Stimulated activated memory B cell treated with anti-CD40 and anti-IgM and Interleukin-4, amounts not matched to agents 10 μg/mL and 1 μg/mL and 100 μg/mL, for 72 hours (primary cell): Measurements from ENCODE around the gene TMED7.

Experiments
- ATAC-seq: fragments of 150-1000 bp; cut with Tn5 transposase; 2 replicates; pipeline ENCODE4 v1.10.0; 2021
- H3K27ac Mint-ChIP-seq: one replicate; pipeline ENCODE4 v1.8.0; 2022; ENCODE audit warnings: mild to moderate bottlenecking, mixed read lengths
- H3K27me3 Mint-ChIP-seq: one replicate; pipeline ENCODE4 v1.8.0; 2022; ENCODE audit warnings: mixed read lengths
- H3K36me3 Mint-ChIP-seq: one replicate; pipeline ENCODE4 v1.8.0; 2022; ENCODE audit warnings: mixed read lengths
- H3K4me1 Mint-ChIP-seq: one replicate; pipeline ENCODE4 v1.8.0; 2022; ENCODE audit warnings: mixed read lengths
- H3K4me3 Mint-ChIP-seq: one replicate; pipeline ENCODE4 v1.8.0; 2022; ENCODE audit warnings: mild to moderate bottlenecking, moderate library complexity, mixed read lengths
- H3K9me3 Mint-ChIP-seq: one replicate; pipeline ENCODE4 v1.8.0; 2022; ENCODE audit warnings: mixed read lengths

The TMED7 gene

DNA sequence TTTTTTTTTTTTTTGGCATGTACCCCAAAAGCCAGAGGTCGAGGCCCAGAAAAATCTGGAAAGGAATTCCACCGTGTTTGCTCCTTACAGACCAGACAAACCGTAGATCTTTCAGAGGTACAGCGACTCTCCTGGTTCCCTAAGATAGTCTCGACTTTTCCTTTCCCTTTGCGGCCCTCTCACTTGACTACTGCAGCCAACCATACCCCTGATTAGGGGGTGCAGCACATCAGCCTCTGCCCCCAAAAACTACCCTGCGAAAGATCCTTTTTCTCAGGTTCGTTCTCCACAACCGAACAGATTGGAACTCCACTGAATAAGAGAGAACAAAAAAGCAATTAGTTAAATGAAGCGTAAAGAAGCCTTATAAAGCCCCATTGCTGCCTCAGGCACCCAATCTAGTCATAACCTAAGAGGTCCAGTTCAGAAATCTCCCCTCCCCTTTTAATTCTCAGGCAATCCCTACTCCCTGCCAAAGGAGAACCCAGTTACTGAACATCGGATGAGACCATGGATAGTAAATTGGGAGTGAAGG, 23.2 kb downstream of the TMED7 start:
- ATAC-seq, result peak; percentile 1
- Mint-ChIP-seq H3K27ac (peak overlapping the region; percentile 86), H3K4me3 (peak overlapping the region; percentile 79), H3K27me3 (no peaks in the 10 kb centered on the region), H3K9me3 (no peaks in the 10 kb centered on the region), H3K4me1 (peaks cover 59% of the 10 kb centered on the region), H3K36me3 (peaks cover 6% of the 10 kb centered on the region)

DNA sequence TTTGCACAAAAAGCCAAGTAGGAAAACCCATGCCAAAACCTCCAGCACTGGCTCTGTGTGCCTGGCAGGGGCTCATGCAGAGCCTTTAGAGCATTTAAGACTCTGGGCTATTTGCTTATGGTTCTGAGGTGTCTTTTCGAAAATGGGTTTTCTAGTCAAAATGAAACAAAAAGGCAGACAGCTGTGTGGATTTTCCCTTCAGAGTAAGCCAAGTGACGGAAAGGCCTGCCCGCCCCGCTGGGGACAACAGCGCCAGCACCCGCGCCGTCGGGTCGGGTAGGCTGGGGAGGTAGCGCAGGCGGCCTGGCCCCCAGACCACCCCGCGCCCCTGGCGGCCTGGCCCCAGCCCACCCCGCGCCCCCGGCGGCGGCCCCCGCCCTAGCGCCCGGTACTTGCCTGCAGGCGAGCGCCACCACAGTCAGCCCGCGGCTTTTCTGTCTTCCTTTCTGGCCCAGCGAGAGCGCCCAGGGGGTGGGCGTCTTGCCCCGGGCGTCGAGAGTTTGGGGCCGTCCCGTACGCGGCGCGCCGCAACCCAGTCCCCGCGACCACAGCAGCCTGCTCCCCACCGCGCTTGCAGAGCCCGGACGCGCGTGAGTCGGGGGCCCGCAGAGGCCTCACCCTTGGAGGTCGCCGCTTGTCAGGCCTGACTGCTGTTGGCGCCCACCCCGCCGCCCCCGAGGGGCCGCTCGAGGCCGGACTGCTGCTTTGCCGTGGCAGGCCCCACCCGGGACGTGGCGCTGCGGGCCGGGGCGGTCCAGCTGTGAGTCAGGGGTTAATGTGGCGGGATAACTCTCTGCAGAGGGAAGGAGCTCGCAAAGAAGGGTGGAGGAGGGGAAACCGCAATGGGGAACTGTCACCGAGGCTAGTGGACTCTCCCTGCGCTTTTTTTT, 23.9 kb downstream of the TMED7 start, which contains the start of gene TICAM2:
TICAM2 (minus strand) TSS at position 779 of the 890 bp plus-strand sequence. CDS start 21,223 bp downstream, outside the sequence.
- Mint-ChIP-seq H3K9me3 (no peaks in the 10 kb centered on the region), H3K27me3 (no peaks in the 10 kb centered on the region), H3K36me3 (peaks cover 6% of the 10 kb centered on the region), H3K4me3 (peak within 1 kb of the TSS; percentile 79), H3K4me1 (peaks cover 56% of the 10 kb centered on the region), H3K27ac (peak within 1 kb of the TSS; percentile 86)
- peak; percentile 90 for ATAC-seq

DNA sequence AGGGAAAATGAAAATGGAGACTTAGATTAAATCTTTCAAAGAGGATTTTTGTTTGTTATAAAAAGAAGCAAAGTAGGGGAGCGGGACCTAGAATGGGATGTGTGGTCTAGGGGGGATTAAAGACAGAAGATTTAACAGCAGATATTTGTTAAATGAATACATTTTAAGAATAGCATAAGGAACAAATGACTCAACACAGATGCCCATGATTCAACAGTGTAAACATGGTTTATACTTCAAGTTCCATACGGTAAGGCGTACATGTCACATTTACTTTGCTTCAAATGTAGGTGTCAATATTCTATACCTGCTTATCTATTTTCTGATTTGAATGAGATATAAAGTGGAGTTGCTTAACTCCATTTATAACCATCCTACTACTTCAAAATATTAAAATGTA, 25.1 kb downstream of the TMED7 start:
- Mint-ChIP-seq H3K36me3 (peaks cover 4% of the 10 kb centered on the region), H3K4me1 (peaks cover 46% of the 10 kb centered on the region), H3K4me3 (peak overlapping the region; percentile 51), H3K27ac (peak overlapping the region; percentile 86), H3K27me3 (no peaks in the 10 kb centered on the region), H3K9me3 (no peaks in the 10 kb centered on the region)
- ATAC-seq, result no peak

DNA sequence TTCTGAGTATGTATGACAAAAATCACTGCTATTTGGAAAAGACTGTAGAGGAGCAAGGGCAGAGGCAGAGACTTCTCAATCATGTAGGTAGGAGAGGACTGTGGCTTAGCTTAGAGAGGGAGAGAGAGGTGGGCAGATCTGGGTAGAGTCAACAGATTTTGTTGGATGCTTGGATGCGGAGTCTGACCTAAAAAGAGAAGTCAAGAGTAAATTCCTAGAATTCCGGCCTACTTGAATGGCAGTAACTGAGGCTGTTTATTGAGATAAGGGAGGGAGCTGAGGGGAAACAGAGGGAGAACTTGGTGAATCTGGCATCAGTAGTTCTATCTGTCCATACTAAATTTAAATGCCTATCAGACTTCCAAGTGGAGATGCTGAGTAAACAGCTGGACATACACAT, 25.9 kb downstream of the TMED7 start:
- peak overlapping the region; percentile 86 for H3K27ac Mint-ChIP-seq
- peak overlapping the region; percentile 44 for H3K4me3 Mint-ChIP-seq
- no peak for ATAC-seq
- no peaks in the 10 kb centered on the region for H3K9me3 Mint-ChIP-seq
- no peaks in the 10 kb centered on the region for H3K27me3 Mint-ChIP-seq
- H3K4me1 Mint-ChIP-seq, result peaks cover 50% of the 10 kb centered on the region
- H3K36me3 Mint-ChIP-seq, result no peaks in the 10 kb centered on the region

DNA sequence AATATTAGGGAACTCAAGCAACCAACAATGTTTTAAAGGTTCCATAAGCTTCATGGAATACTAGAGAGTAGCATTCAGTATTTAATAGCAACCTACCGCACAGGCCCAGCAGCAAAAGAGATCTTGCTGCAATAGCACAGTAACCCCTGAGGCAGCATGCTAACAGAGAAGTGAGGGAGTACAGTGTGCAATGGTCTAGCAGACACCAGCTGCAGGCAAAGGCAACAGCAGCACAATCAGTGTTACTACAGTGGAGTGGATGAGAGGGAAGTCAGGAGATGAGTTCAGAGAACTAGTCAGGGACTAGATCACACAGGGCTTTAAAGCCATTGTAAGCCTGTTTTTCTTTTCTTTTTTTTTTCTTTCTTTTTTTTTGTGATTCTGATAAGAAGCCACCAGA, 26.3 kb downstream of the TMED7 start:
- H3K27ac Mint-ChIP-seq, result peak overlapping the region; percentile 86
- peaks cover 50% of the 10 kb centered on the region for H3K4me1 Mint-ChIP-seq
- peak overlapping the region; percentile 44 for H3K4me3 Mint-ChIP-seq
- ATAC-seq, result peak; percentile 67
- no peaks in the 10 kb centered on the region for H3K27me3 Mint-ChIP-seq
- H3K9me3 Mint-ChIP-seq, result no peaks in the 10 kb centered on the region
- H3K36me3 Mint-ChIP-seq, result no peaks in the 10 kb centered on the region

DNA sequence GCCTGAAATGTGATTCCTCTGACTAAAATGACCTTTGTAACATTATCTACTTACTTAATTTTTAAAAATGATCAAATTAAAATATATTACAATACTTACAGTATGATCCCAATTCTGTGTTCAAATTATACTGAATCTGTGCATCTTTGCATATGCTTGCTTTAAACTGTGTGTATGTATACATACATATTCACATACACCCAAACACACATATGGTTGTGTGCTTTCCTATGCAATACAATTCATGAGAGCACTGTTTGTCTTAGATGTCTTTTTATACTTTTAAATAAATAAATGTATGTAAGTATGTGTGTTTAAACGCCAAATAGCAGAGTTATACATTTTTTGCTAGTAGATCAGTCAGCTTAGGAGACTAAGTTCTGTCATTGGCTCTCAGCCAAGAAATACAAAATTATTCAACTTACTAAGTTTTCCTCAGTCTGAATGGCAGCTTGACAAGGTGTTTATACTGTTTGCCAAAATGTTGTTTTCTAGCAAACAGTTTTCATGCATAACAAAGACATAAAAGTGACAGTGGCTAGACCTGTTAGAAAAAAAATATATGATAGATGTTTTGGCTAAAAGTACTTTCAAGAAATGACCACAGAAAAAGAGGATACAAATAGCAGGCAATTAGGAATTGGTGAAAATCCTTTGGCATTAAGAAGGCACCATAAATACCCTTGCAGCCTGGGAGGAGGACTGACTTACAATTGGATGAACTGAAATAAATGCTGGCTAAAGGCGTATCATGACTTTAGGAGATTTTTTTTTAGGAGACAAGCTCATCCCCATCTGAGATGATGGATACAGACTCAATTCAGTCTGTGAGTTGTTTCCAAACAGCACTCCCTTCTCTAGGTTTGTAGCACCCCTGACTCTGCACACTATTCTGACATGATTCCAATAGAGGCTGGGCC, 31.4 kb downstream of the TMED7 start:
- H3K4me1 Mint-ChIP-seq, result peaks cover 18% of the 10 kb centered on the region
- H3K36me3 Mint-ChIP-seq, result peaks cover 10% of the 10 kb centered on the region
- no peaks in the 10 kb centered on the region for H3K27me3 Mint-ChIP-seq
- H3K4me3 Mint-ChIP-seq, result no peak overlapping the region
- ATAC-seq, result no peak
- H3K27ac Mint-ChIP-seq, result no peak overlapping the region
- no peaks in the 10 kb centered on the region for H3K9me3 Mint-ChIP-seq

DNA sequence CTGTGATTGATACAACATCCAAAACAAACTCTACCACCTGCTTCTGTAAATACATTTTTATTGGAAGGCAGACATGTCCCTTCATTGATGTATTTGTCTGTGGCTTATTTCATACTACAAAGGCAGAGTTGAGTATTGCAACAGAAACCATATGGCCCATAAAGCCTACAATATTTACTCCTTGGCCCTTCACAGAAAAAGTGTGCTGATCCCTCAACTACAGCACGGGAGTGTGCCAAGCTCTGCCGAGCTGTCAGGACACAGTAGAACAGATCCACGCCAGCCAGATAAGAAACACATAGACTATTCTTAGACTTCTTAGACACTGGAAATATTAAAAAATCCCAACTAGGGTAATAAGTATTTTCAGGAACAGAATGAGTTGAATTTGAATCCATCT, 36.8 kb downstream of the TMED7 start:
- Mint-ChIP-seq H3K9me3 (no peaks in the 10 kb centered on the region), H3K4me3 (no peak overlapping the region), H3K27me3 (no peaks in the 10 kb centered on the region), H3K36me3 (peaks cover 16% of the 10 kb centered on the region), H3K4me1 (peaks cover 12% of the 10 kb centered on the region), H3K27ac (no peak overlapping the region)
- ATAC-seq, result no peak

DNA sequence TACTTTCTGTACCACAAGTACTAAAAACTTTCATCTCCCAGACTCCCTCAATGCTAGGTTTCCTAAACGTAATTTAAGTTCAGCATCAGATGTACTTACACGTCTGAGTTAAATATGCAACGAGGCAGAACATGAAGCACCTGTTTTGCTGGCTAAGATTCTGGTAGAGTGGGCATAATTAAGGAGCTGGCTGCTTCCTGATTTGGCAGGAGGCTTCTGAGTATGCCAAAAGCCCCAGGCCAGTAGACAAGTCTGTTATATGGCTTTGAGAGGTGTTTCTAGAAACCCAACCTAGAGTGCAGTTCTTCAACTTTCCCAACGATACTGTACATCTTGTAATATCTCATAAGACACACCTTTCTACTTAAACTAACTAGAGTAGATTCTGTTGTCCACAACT, 37.2 kb downstream of the TMED7 start:
- H3K27me3 Mint-ChIP-seq, result no peaks in the 10 kb centered on the region

DNA sequence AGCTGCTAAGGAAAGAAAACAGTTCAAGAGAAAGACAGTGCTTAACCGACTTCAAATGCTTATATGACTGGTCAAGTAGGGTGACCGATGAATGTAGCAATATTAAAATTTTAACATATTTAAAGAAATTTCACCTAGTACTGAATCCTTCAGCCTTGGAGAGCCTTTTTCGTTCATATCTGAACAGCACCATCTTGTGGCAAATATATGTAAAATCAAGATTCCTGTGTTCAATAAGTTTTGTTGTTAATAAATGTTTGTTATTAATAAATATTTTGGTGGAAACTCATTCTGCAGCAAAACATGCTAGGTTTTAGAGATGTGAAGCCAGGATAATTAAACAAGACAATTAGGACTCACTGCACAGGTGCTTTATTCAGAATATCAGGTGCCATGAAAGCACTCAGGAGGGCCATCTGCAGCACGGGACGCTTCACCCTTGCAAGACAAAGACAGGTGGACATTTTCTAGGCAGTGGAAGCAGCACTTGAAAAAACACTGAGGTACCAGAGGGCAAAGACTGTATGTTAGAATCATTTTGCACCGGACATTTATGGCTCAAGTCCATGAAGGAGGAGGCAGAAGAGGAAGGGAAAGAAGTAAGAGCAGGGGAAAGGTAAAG, 39.2 kb downstream of the TMED7 start:
- no peak for ATAC-seq

More for the DNA sequence above, 37.2 kb downstream of the TMED7 start:
- Mint-ChIP-seq H3K9me3 (no peaks in the 10 kb centered on the region), H3K27ac (no peak overlapping the region), H3K36me3 (peaks cover 16% of the 10 kb centered on the region), H3K4me1 (peaks cover 13% of the 10 kb centered on the region), H3K4me3 (no peak overlapping the region)
- no peak for ATAC-seq

DNA sequence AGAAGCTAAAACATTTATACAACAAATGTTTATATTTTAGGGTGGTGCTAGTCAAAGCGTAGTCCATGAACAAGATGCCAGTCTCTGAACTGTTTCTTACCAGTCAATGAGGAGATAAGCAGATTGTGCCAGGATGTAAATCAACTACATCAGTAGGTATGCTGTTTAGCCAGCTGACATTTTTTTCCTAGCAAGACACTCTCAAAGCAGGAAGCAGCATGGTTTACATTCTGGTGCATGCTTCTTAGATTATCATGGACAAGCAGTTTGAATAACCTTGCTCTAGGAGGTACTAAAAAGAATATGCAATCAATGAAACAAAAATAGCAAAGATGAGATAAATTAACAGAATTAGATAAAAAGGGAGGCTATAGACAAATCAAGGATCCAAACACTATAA, 40.6 kb downstream of the TMED7 start:
- no peak for ATAC-seq
- no peaks in the 10 kb centered on the region for H3K27me3 Mint-ChIP-seq
- H3K9me3 Mint-ChIP-seq, result no peaks in the 10 kb centered on the region
- H3K4me1 Mint-ChIP-seq, result peaks cover 26% of the 10 kb centered on the region
- H3K4me3 Mint-ChIP-seq, result no peak overlapping the region
- peaks cover 16% of the 10 kb centered on the region for H3K36me3 Mint-ChIP-seq
- H3K27ac Mint-ChIP-seq, result no peak overlapping the region

More for the DNA sequence above, 39.2 kb downstream of the TMED7 start:
- H3K4me3 Mint-ChIP-seq, result no peak overlapping the region
- H3K9me3 Mint-ChIP-seq, result no peaks in the 10 kb centered on the region
- no peak overlapping the region for H3K27ac Mint-ChIP-seq
- H3K4me1 Mint-ChIP-seq, result peaks cover 19% of the 10 kb centered on the region
- H3K36me3 Mint-ChIP-seq, result peaks cover 14% of the 10 kb centered on the region
- H3K27me3 Mint-ChIP-seq, result no peaks in the 10 kb centered on the region

DNA sequence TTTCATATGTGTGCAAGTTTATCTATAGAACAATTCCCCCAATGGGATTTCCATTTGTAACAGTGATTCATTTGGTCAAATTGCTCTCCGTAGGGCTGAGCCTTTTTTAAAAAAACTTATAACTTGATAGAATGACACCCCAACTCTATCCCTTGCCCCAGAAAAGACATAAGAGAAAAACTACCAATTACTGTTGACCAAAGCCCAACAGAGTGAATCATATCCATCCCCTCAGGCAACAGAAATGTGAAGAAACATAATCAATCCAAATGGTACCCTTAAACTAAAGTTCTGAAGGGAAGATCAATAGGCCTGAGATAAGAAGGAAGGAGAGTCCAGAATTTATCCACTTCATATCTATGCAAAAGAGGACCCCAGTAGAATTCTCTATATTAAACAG, 41.3 kb downstream of the TMED7 start:
- ATAC-seq, result no peak
- no peaks in the 10 kb centered on the region for H3K9me3 Mint-ChIP-seq

DNA sequence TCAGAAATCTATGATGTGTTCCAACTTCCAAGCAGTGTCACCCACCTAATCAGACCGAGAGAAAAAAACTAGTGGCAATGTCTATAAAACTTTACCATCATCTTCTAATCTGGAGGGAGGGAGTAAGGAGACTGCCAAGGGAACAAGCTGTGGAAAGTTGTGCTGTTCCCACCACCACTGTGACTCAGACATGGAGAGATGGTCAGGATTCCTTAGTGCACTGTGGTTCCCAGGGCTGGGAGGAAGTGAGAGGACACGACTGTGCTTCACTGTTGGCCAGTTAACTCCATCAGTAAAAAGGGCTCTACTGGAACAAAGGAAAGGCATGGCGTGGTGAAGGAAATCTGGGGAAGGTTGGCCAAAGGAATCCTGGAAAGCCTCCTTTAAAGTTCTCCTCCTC, 42.4 kb downstream of the TMED7 start:
- H3K9me3 Mint-ChIP-seq, result no peaks in the 10 kb centered on the region
- no peaks in the 10 kb centered on the region for H3K27me3 Mint-ChIP-seq
- H3K4me1 Mint-ChIP-seq, result peaks cover 38% of the 10 kb centered on the region
- H3K36me3 Mint-ChIP-seq, result peaks cover 16% of the 10 kb centered on the region
- H3K4me3 Mint-ChIP-seq, result no peak overlapping the region
- H3K27ac Mint-ChIP-seq, result peak overlapping the region; percentile 8
- ATAC-seq, result no peak

More for the DNA sequence above, 41.3 kb downstream of the TMED7 start:
- Mint-ChIP-seq H3K27ac (no peak overlapping the region), H3K27me3 (no peaks in the 10 kb centered on the region), H3K4me3 (no peak overlapping the region), H3K36me3 (peaks cover 16% of the 10 kb centered on the region), H3K4me1 (peaks cover 34% of the 10 kb centered on the region)

DNA sequence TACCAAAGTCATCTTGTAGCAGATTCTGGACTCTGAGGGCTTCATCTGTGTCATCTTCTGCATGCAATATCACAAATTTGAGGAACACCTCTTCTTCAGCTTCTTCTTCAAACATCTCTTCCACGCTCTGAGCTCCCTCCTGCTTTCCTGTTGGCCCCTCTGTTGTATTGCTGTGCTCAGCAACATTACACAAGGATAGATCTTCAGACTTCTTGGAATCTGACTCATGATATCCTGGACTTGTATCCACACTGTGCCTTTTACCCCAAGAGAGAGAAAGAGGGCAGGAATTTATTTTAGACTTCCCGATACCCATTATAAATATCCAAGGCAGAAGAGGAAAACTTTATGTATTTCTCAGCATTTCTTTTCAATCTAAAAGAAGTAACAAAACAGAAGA, 44.9 kb downstream of the TMED7 start:
- Mint-ChIP-seq H3K9me3 (peaks cover 8% of the 10 kb centered on the region), H3K4me1 (peaks cover 41% of the 10 kb centered on the region), H3K27me3 (no peaks in the 10 kb centered on the region), H3K4me3 (no peak overlapping the region), H3K27ac (peak overlapping the region; percentile 26), H3K36me3 (peaks cover 26% of the 10 kb centered on the region)
- no peak for ATAC-seq

DNA sequence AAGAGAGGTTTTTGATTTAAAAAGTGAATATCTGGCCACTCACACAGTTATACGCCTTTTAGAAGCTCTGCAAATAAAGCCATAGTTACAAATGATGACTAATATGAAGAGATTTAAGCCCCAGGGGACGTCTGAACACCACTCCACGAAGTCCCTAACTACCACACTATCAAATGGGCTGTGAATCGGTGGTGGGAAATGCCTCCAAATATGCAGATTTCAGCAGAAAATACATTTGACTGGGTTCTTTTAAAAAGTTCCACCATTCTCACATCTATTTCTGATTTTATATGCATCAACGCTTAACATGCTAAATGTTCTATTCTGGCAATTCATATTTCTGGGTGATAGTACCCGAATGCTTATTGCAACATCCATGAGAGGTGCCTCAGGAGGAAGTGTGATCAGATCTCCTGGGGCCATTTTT, 46.1 kb downstream of the TMED7 start:
- Mint-ChIP-seq H3K9me3 (peaks cover 8% of the 10 kb centered on the region), H3K27me3 (no peaks in the 10 kb centered on the region), H3K27ac (peak overlapping the region; percentile 57), H3K4me1 (peaks cover 48% of the 10 kb centered on the region), H3K36me3 (peaks cover 26% of the 10 kb centered on the region), H3K4me3 (no peak overlapping the region)
- ATAC-seq, result peak; percentile 88

DNA sequence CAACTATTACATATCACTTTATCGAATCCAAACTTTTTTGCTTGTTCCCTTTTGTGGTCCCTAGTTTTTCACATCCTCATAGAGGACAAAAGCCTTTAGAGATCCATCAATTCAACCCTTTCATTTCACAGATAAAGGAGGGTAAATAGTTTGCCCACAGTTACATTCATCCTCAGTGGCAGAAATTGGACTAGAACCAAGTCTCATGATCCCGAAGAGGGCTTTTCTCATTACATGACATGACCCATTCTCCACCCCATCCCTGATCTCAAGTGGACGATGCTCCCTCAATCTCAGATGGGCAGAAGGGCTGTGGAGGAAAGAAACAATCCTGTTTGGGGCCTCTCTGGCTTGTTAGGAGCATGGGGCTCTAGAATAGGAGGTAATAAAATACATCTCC, 46.6 kb downstream of the TMED7 start:
- no peak for ATAC-seq
- Mint-ChIP-seq H3K27me3 (no peaks in the 10 kb centered on the region), H3K4me1 (peaks cover 53% of the 10 kb centered on the region), H3K4me3 (no peak overlapping the region), H3K9me3 (peaks cover 8% of the 10 kb centered on the region), H3K36me3 (peaks cover 21% of the 10 kb centered on the region), H3K27ac (peak overlapping the region; percentile 57)
